ELF-1 (cell line): Measurements from ENCODE around the gene MINK1.

Experiments
- DNase-seq: peaks from one replicate; pipeline ENCODE4 v3.0.0-alpha.2; 2016; ENCODE audit warnings: low read depth, low spot score

The MINK1 gene

GRCh38 chr17:4833178-4833940 is at the start of gene MINK1:
Gene MINK1 (plus strand): TSS chr17:4833340. CDS start chr17:4833584, 244 bp downstream.
- peak; percentile 93 for DNase-seq

GRCh38 chr17:4785311-4786105 is 47.6 kb upstream of the MINK1 start:
- DNase-seq, result peak; percentile 39

- DNase-seq, result peak; percentile 37
These were observed 47.0 kb upstream of the MINK1 start, which contains the start of gene VMO1 for GRCh38 chr17:4786106-4786511. Gene VMO1 (minus strand): TSS chr17:4786364. CDS start chr17:4786352, 12 bp downstream.

- DNase-seq, result no peak
These were observed 46.6 kb upstream of the MINK1 start for GRCh38 chr17:4786516-4786915.

- DNase-seq, result no peak
These were observed 44.9 kb upstream of the MINK1 start for GRCh38 chr17:4788159-4788806.

GRCh38 chr17:4788807-4789700 is 44.1 kb upstream of the MINK1 start, which contains the start of gene GLTPD2:
Gene GLTPD2 (plus strand): TSS chr17:4788964. CDS start chr17:4789012, 48 bp downstream.
- DNase-seq, result peak; percentile 64

GRCh38 chr17:4789701-4789950 is 43.5 kb upstream of the MINK1 start:
- DNase-seq, result no peak

GRCh38 chr17:4789951-4790704 is 43.0 kb upstream of the MINK1 start:
- peak; percentile 88 for DNase-seq

GRCh38 chr17:4790705-4791088 is 42.4 kb upstream of the MINK1 start:
- DNase-seq, result no peak

GRCh38 chr17:4795168-4795567 is 38.0 kb upstream of the MINK1 start:
- DNase-seq, result no peak

GRCh38 chr17:4796552-4796920 is 36.6 kb upstream of the MINK1 start:
- peak; percentile 49 for DNase-seq

- DNase-seq, result no peak
These were observed 32.5 kb upstream of the MINK1 start for GRCh38 chr17:4800462-4801196.

GRCh38 chr17:4802228-4802627 is 30.9 kb upstream of the MINK1 start, which contains the start of gene C17orf114:
Gene C17orf114 (minus strand): TSS chr17:4802328.
- no peak for DNase-seq

- peak; percentile 27 for DNase-seq
These were observed 26.7 kb upstream of the MINK1 start for GRCh38 chr17:4806456-4806776.

- DNase-seq, result peak; percentile 53
These were observed 26.1 kb upstream of the MINK1 start, which contains the start of gene PLD2 for GRCh38 chr17:4806777-4807604. Gene PLD2 (plus strand): TSS chr17:4807152. CDS start chr17:4807773, 621 bp downstream.

- DNase-seq, result peak; percentile 20
These were observed 25.3 kb upstream of the MINK1 start for GRCh38 chr17:4807605-4808377.

GRCh38 chr17:4808378-4808767 is 24.8 kb upstream of the MINK1 start:
- DNase-seq, result peak; percentile 12

GRCh38 chr17:4810696-4811290 is 22.3 kb upstream of the MINK1 start:
- DNase-seq, result no peak
